ENCODE measurements around the gene SCG5.

The SCG5 gene

DNA sequence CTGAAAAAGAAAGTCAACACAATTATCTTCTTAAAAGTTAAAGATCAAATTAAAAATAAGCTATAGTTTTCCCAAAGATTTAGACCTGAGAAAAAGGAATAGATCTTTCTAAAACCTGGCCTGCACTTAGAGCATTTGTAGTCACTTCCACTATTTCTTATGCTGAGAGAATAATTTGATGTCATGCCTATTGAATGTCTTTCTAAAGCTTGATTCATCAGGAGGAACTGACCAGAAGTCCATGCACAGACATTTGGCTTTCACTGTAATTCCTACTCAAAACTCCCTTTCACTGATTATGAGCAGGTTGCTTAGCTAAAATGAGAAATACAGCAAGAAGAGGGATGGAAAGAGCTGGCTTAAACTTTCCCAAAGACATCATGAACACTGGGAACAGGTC is 80.6 kb downstream of the SCG5 start:
- TF ChIP-seq, protein P1, sequence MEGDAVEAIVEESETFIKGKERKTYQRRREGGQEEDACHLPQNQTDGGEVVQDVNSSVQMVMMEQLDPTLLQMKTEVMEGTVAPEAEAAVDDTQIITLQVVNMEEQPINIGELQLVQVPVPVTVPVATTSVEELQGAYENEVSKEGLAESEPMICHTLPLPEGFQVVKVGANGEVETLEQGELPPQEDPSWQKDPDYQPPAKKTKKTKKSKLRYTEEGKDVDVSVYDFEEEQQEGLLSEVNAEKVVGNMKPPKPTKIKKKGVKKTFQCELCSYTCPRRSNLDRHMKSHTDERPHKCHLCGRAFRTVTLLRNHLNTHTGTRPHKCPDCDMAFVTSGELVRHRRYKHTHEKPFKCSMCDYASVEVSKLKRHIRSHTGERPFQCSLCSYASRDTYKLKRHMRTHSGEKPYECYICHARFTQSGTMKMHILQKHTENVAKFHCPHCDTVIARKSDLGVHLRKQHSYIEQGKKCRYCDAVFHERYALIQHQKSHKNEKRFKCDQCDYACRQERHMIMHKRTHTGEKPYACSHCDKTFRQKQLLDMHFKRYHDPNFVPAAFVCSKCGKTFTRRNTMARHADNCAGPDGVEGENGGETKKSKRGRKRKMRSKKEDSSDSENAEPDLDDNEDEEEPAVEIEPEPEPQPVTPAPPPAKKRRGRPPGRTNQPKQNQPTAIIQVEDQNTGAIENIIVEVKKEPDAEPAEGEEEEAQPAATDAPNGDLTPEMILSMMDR (conservative IDR thresholded peaks at IDR 0.05), result no peak
- peak overlapping the region; percentile 98; the same call in 1 of the 2 replicates for H3K27ac ChIP-seq

DNA sequence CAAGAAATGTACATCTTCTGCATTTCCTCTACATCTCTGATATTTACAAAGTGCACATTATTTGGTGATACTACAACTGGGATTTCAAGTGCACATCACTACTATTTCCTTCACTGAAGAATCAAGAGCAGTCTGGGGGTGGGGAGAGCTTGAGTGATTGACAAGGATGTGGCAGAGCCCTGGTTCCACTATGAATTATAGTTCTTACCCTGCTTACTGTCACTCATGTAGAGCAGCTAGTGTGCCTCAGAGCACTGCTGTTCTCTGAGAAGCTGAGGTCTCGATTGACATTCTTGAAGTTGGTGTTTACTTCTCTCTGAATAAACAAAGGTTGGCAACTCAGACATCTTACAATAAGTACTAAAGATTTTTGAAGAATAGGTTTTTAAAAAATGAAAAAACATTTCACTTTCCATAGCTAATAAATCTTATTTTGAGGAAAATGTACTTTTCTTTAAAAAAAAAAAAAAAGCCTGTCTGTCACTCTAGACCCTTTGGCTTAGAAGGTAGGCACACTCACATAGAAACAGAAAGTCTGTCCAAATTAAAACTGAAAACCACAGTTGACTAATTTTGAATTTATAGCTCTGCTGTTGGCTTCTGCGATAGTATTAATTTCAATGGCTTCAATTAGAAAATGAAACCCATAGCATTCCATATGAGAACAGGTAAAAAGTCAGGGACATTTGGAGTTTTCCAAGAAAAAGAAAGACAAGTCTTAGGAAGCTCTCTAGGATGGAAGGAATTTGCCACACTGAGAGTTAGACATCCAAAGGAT is 81.8 kb downstream of the SCG5 start:
- TF ChIP-seq, protein P1 (conservative IDR thresholded peaks at IDR 0.05), result no peak
- H3K27ac ChIP-seq, result no peak overlapping the region

DNA sequence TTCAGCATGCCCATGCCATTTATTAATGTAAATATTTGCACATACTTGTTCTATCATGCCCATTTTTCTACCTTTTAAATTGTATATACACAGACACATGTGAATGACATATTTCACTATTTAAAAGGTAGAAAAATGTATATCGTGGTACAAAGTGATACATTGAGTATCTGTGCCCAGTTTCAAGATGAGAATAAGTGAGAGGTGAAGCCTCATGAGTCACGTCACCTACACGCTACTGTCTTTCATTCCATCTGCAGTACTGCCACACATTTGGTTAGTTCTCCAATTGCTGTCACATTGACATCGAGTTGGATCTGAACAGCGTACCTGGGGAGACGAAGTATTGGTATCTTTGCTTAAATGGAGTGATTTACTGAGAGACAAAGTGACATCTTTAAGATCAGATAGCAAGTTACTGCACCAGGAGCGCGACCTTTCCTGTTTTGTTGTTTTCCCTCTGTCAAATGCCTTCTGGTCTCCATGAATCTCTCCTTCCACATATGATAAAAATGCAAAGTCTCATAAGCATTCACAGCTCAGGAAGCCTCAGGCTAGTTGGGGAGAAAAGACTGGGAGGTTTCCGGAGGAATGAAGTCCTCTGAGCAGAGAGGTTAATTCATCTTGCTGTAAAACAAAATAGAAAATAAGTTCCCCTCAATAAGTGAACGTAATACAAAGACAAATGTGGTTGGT is 88.3 kb downstream of the SCG5 start:
- H3K27ac ChIP-seq, result no peak overlapping the region
- TF ChIP-seq, protein P1 (conservative IDR thresholded peaks at IDR 0.05), result no peak

DNA sequence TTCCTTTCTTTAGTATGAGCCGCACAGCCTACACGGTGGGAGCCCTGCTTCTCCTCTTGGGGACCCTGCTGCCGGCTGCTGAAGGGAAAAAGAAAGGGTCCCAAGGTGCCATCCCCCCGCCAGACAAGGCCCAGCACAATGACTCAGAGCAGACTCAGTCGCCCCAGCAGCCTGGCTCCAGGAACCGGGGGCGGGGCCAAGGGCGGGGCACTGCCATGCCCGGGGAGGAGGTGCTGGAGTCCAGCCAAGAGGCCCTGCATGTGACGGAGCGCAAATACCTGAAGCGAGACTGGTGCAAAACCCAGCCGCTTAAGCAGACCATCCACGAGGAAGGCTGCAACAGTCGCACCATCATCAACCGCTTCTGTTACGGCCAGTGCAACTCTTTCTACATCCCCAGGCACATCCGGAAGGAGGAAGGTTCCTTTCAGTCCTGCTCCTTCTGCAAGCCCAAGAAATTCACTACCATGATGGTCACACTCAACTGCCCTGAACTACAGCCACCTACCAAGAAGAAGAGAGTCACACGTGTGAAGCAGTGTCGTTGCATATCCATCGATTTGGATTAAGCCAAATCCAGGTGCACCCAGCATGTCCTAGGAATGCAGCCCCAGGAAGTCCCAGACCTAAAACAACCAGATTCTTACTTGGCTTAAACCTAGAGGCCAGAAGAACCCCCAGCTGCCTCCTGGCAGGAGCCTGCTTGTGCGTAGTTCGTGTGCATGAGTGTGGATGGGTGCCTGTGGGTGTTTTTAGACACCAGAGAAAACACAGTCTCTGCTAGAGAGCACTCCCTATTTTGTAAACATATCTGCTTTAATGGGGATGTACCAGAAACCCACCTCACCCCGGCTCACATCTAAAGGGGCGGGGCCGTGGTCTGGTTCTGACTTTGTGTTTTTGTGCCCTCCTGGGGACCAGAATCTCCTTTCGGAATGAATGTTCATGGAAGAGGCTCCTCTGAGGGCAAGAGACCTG is 89.5 kb downstream of the SCG5 start:
- TF ChIP-seq, protein P1 (conservative IDR thresholded peaks at IDR 0.05), result no peak

DNA sequence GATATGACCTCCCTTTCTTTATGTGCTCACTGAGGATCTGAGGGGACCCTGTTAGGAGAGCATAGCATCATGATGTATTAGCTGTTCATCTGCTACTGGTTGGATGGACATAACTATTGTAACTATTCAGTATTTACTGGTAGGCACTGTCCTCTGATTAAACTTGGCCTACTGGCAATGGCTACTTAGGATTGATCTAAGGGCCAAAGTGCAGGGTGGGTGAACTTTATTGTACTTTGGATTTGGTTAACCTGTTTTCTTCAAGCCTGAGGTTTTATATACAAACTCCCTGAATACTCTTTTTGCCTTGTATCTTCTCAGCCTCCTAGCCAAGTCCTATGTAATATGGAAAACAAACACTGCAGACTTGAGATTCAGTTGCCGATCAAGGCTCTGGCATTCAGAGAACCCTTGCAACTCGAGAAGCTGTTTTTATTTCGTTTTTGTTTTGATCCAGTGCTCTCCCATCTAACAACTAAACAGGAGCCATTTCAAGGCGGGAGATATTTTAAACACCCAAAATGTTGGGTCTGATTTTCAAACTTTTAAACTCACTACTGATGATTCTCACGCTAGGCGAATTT is 91.2 kb downstream of the SCG5 start:
- TF ChIP-seq, protein P1 (conservative IDR thresholded peaks at IDR 0.05), result no peak

More for the DNA sequence above, 89.5 kb downstream of the SCG5 start:
- no peak overlapping the region for H3K27ac ChIP-seq

DNA sequence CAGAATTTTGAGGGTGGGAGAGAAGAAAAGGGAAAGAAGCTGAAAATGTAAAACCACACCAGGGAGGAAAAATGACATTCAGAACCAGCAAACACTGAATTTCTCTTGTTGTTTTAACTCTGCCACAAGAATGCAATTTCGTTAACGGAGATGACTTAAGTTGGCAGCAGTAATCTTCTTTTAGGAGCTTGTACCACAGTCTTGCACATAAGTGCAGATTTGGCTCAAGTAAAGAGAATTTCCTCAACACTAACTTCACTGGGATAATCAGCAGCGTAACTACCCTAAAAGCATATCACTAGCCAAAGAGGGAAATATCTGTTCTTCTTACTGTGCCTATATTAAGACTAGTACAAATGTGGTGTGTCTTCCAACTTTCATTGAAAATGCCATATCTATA is 91.8 kb downstream of the SCG5 start:
- H3K27ac ChIP-seq, result no peak overlapping the region; the same call in 1 of the 2 replicates
- TF ChIP-seq, protein P1 (conservative IDR thresholded peaks at IDR 0.05), result no peak

More for the DNA sequence above, 91.2 kb downstream of the SCG5 start:
- H3K27ac ChIP-seq, result no peak overlapping the region; the same call in 1 of the 2 replicates

Measured in VCaP (cell line).